HL-60 (cell line): ENCODE measurements around the gene RAB18.

Experiments
- DNase-seq, 2 experiments: peaks; one replicate each; pipeline ENCODE4 v3.0.0-alpha.2; 2010 to 2020; ENCODE audit warnings: low read depth in 1 of 2, low spot score in 1 of 2
- H3K27ac ChIP-seq: fragments of 250-450 bp; sonication (Bioruptor Pico); replicated peaks from 2 replicates; pipeline ENCODE4 v1.5.1; 2020; ENCODE audit warnings: mild to moderate bottlenecking, moderate library complexity
- H3K27me3 ChIP-seq: fragments of 250-450 bp; sonication (Bioruptor Pico); 2 replicates; pipeline ENCODE4 v1.5.1; 2021; ENCODE audit warnings: mild to moderate bottlenecking, moderate library complexity; ENCODE audit not compliant: insufficient read depth, poor library complexity, severe bottlenecking
- H3K4me3 ChIP-seq: replicated peaks from 2 replicates; pipeline ENCODE4 v1.5.1; 2011; ENCODE audit warnings: mild to moderate bottlenecking, control low read depth, low read length; ENCODE audit not compliant: insufficient read depth
- CTCF ChIP-seq: IDR thresholded peaks from one replicate; pipeline ENCODE4 v1.5.1; 2011; ENCODE audit warnings: low read length, control low read depth, inconsistent platforms; ENCODE audit not compliant: insufficient read depth
- GABPA ChIP-seq: IDR thresholded peaks from 2 replicates; pipeline ENCODE4 v1.6.1; 2012; ENCODE audit warnings: low read depth
- POLR2AphosphoS5 ChIP-seq: IDR thresholded peaks from 2 replicates; pipeline ENCODE4 v1.6.1; 2012; ENCODE audit warnings: low read depth
- REST ChIP-seq: IDR thresholded peaks from 2 replicates; pipeline ENCODE4 v1.6.1; 2012; ENCODE audit warnings: low read depth; ENCODE audit not compliant: insufficient replicate concordance
- SPI1 ChIP-seq: IDR thresholded peaks from 2 replicates; pipeline ENCODE4 v1.6.1; 2012; ENCODE audit warnings: low read depth, mild to moderate bottlenecking, borderline replicate concordance

RAB18 gene

GRCh38 chr10:27561334-27561733 lies 57.2 kb downstream of the RAB18 start:
- Histone ChIP-seq H3K27me3 (no peaks in the 10 kb centered on the region), H3K27ac (no peak overlapping the region), H3K4me3 (no peak overlapping the region)
- no peak for TF ChIP-seq GABPA
- no peak for TF ChIP-seq CTCF
- no peak for TF ChIP-seq SPI1
- TF ChIP-seq REST: no peak
- TF ChIP-seq POLR2AphosphoS5: no peak
- no peak for DNase-seq

DNA sequence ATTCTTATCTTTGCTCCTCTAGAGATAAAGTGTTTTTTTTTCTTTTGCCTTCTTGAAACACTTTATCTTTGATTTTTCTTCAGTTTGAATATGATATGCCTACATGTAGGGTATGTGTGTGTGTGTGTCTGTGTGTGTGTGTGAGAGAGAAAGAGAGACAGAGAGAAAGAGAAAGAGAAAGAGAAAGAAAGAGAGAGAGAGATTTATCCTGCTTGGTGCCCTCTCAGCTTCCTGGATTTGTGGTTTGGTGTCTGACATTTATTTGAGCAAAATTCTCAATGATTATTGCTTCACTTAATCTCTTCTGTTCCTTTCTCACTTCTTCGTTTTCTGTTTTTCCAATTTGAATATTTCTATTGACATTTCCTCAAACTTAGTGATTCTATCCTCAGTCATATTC lies 60.3 kb downstream of the RAB18 start:
- Histone ChIP-seq H3K4me3 (no peak overlapping the region), H3K27me3 (no peaks in the 10 kb centered on the region), H3K27ac (no peak overlapping the region)
- DNase-seq: no peak
- TF ChIP-seq SPI1 (no peak), CTCF (no peak), POLR2AphosphoS5 (no peak), REST (no peak)

GRCh38 chr10:27564880-27565279 lies 60.8 kb downstream of the RAB18 start:
- no peak for DNase-seq
- no peak overlapping the region for H3K4me3 ChIP-seq
- no peaks in the 10 kb centered on the region for H3K27me3 ChIP-seq
- no peak for TF ChIP-seq SPI1
- TF ChIP-seq CTCF: no peak
- TF ChIP-seq GABPA: no peak
- no peak for TF ChIP-seq POLR2AphosphoS5
- TF ChIP-seq REST: no peak
- H3K27ac ChIP-seq: no peak overlapping the region
